Activated naive CD4-positive, alpha-beta T cell (primary cell): ENCODE results near the gene TBL1Y.

Experiments
- DNase-seq, 4 experiments: peaks; one replicate each; lab custom pipeline; 2025; lab: John Stamatoyannopoulos, UW

The TBL1Y gene

DNA sequence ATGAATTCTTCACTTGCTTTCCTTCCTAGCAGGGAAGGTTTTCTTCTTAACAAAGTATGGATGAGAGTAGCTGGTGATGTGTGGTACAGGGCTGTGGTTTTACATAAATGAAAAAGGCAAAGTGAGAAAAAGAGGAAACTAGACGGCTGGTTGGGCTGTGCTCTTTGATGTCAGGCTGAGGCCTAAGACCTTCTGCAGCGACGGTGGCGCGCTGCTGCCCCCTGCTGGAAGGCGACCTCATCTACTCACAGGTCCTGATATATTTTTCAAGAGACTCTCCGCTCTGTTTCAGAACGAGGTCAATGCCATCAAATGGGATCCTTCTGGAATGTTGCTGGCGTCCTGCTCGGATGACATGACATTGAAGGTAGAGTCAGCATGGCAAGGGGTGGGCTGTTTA is 175.1 kb downstream of the TBL1Y start:
- peak in 2 of 4 experiments; percentile 14 to 51 for DNase-seq

DNA sequence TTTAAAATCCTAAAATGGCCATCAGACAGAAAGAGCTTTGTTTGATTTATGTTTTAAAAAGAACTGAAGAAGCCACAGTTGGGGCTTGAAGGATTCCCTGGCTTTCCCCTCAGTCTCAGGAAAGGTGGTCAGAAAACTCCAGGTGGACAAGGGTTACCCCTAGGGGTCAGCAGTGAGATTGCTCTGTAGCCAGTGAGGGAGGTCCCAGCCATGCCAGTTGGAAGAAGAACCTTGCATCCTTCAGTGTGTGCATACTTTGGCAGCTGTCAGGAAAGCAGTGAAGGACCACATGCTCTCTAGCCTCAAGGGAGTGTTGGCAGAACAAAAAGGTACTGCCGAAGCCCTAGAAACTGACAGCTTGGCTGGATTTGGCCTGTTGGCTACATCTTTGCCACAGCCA is 182.3 kb downstream of the TBL1Y start:
- DNase-seq, result no peak

DNA sequence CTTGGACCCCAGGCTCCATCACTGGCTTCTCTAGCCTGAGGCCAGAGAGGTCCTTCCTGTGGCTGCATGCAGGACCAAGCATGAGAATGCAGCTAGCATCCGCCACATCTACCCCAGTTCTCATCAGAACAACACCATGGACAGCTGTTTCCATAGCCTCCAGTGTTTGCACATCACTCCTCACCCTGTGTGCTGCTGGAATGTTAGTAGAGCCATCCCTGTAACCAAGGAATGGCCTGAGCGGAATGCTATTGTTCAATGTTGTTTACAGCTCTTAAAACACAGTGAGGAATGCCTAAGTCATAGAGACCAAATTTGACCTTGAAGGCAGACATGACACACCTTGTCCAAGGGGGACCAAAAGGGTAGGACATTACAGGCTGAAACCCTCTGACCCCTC is 183.9 kb downstream of the TBL1Y start:
- no peak for DNase-seq

DNA sequence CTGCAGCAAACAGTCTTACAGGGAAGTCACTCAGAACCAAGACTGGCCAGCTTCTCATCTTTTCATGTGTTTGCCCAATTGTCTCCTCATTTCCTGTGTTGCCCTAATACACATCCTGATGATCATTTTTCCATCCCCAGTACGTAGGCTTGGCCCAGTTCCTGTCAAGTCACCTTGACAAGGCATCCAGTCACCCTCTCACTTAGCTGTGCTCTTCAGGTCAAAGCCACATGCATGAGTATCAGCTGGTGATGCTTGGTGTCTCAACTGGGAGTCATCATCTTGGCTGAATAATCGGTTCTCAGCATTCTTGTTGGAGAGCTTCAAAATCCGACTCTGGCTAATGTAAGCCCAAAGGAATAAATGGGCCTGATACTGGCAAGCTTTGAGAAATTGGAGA is 186.5 kb downstream of the TBL1Y start:
- DNase-seq, result no peak

DNA sequence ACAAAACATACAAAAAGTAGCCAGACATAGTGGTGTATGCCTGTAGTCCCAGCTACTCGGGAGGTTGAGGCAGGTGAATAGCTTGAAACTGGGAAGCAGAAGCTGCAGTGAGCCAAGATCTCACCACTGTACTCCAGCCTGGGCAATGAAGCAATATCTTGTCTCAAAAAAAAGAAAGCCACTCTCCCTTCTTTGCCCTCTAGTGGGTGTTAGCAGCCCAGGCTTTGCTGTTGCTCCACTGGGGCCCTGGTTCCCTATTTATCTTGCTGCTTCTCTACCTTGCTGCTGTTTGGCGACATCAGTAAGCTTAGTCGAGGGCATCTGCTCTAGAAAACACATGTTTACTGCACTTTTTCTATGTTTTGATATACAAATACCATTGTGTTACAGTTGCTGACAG is 189.2 kb downstream of the TBL1Y start:
- DNase-seq, result no peak

DNA sequence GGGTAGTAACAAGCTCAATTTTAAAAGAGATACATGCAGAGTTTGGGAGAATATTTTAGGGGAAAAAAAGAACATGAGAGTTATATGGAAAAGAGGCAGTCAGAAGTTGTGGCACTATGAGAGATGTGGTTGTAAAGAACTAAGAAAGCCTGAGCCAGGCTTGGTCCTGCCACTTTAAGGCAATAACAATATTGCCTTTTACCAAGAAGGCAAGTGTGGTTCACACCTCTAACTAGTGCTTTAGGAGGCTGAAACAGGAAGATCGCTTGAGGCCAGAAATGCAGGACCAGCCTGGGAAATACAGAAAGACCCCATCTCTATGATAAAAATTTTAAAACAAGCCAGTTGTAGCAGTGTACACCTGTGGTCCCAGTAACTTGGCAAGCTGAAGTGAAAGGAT is 192.2 kb downstream of the TBL1Y start:
- DNase-seq, result no peak

DNA sequence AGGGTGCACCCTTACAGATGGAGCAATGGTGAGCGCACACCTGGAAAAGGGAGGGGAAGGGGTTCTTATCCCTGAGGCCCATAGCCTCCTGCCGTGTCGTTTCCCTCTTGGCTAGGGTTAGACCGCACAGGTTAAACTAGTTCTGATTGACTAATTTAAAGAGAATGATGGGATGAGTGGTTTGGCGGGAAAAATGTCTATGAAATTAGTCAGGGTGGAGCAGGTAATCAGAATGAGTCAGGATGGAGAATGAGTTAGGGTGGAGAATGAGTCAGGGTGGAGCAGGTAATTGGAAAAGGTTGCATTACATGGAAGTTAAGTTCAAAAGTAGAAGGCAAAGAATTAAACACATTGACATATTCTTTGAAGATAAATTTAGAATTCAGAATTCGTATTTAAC is 196.7 kb downstream of the TBL1Y start:
- DNase-seq, result no peak

DNA sequence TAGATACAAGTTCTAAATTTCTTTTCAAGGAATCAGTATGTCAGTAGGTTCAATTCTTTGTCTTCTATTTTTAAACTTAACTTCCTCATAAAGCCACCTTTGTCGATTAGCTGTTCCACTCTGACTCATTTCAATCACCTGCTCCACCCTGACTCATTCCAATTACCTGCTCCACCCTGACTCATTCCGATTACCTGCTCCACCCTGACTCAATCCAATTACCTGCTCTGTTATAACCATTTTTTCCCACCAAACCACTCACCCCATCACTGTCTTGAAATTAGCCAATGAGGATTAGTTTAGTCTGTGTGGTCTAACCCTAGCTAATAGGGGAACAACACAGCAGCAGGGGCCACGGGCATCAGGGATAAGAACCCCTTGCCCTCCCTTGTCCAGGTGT is 199.6 kb downstream of the TBL1Y start:
- no peak for DNase-seq

DNA sequence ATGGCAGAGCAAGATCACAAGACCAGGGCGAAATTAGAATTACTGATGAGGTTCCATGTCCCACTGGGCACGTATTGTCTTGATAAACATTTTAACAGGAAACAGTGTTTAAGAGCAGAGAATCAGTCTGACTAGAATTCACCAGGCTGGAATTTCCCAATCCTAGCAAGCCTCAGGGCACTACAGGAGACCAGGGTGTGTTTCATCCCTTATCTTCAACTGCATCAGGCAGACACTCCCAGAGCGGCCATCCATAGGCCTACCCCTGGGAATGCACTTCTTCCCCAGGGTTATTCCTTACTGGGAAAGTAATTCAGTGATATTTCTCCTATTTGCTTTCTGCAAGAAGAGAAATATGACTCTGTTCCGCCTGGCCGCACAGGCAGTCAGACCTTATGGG is 205.4 kb downstream of the TBL1Y start:
- DNase-seq, result no peak

DNA sequence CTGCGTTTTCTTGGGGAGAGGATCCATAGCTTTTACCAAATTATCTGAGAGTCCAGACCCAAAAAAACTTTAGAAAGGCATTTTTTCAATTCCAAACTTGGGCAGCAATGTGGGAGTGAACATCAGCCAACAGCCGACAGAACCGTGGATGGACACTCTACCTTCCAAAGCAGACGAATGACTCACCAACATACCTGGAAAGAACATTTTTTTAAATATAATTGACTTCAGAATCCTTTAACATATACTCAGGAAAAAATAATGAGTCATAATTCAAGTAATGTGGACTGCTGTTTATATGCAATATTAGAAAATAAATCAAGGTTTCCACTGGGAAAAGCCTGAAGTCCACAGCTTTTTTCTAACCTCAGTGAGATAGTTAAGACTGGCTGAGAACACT is 211.7 kb downstream of the TBL1Y start:
- no peak for DNase-seq

DNA sequence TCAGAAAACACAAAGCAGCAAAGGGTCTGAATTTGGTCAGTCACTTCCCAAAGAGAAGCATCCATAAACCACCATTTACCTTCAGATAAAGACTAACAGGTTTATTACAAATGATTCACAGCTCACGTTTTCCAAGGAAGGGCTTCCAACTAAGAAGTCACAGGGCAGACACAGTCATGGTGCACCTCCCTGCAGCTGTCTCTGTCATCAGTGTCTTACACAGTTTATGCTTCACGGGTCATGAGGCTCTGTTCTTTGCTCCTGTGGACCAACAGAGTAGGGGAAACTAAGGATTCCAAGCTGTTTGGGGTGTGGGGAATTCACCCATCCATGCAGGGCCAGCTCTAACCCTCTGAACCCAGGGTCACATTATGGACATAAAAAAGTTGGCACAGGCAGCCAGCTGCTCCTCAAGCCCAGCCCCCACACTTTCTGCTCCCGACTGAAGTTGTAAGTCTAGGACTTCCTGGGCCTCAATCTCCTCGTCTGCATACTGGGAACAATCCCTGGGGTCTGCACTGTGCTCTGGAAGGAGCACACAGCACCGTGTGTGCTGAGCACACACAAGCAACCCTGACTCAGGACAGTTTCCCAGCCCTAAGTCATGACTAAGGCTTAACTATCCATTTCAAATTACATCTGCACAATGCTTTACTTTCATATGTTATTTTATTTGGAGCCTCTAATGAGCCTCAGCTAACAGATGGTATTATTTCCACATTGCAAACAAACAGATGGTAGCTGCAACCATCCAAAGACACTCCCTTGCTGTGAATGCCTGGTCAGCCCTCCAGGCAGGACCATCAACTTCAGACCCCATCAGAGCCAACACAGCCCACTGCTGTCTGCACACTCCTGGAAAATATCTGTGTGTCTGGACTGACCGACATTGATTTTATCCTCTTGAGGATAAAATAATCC is 214.9 kb downstream of the TBL1Y start:
- DNase-seq, result no peak

DNA sequence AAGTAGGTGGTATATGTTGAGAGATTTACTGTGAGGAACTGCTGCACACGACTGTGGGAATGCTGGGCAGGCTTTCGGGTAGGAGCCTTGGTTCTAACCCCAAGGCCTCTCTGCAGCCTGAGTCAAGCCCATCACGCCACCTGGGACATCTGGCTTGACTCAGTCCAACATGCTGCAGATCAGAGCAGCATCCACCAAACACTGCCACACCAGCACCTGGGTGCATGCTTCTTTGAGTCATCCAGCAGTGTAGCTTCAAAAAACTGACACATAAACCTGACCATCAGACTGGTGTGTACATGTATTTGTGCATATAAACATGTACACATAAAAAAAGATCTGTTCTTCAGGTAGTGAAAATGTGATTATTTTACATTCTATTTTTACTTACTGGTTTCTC is 217.7 kb downstream of the TBL1Y start:
- no peak for DNase-seq
